C1 segment of cervical spinal cord (tissue), 14 donors: ENCODE measurements around the gene FBXL5.

Source experiments
- DNase-seq, 14 donors: peaks; one replicate each; lab custom pipeline; 2025; lab: John Stamatoyannopoulos, UW

FBXL5 gene, protein sequence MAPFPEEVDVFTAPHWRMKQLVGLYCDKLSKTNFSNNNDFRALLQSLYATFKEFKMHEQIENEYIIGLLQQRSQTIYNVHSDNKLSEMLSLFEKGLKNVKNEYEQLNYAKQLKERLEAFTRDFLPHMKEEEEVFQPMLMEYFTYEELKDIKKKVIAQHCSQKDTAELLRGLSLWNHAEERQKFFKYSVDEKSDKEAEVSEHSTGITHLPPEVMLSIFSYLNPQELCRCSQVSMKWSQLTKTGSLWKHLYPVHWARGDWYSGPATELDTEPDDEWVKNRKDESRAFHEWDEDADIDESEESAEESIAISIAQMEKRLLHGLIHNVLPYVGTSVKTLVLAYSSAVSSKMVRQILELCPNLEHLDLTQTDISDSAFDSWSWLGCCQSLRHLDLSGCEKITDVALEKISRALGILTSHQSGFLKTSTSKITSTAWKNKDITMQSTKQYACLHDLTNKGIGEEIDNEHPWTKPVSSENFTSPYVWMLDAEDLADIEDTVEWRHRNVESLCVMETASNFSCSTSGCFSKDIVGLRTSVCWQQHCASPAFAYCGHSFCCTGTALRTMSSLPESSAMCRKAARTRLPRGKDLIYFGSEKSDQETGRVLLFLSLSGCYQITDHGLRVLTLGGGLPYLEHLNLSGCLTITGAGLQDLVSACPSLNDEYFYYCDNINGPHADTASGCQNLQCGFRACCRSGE

GRCh38 chr4:15655223-15656037 lies at the start of gene FBXL5:
FBXL5 (minus strand) TSS chr4:15655357; CDS start chr4:15655287, 70 bp downstream.
- peak; percentile 52 to 89 (median 76) for DNase-seq

DNA sequence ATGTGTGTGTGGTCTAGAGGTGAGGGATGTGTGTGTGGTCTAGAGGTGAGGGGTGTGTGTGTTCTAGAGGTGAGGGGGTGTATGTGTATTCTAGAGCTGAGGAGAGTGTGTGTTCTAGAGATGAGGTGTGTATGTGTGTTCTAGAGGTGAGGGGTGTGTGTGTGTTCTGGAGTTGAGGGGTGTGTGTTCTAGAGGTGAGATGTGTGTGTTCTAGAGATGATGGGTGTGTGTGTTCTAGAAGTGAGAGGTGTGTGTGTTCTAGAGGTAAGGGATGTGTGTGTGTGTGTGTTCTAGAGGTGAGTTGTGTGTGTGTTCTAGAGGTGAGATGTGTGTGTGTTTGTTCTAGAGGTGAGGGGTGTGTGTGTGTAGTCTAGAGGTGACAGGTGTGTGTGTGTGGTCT lies 49.0 kb upstream of the FBXL5 start:
- DNase-seq, result no peak

GRCh38 chr4:15703439-15703838 lies 48.3 kb upstream of the FBXL5 start:
- DNase-seq, result no peak

- DNase-seq, result peak in 10 of 14 donors; percentile 6 to 78 (median 22)
Measured at GRCh38 chr4:15702941-15703403, 47.8 kb upstream of the FBXL5 start, which contains the start of gene BST1. BST1 (plus strand) TSS chr4:15703065; CDS start chr4:15703145, 80 bp downstream.

GRCh38 chr4:15696866-15697265 lies 41.7 kb upstream of the FBXL5 start:
- no peak for DNase-seq

- no peak for DNase-seq
Measured at GRCh38 chr4:15695729-15696128, 40.6 kb upstream of the FBXL5 start.

GRCh38 chr4:15695240-15695699 lies 40.1 kb upstream of the FBXL5 start:
- DNase-seq, result no peak

DNA sequence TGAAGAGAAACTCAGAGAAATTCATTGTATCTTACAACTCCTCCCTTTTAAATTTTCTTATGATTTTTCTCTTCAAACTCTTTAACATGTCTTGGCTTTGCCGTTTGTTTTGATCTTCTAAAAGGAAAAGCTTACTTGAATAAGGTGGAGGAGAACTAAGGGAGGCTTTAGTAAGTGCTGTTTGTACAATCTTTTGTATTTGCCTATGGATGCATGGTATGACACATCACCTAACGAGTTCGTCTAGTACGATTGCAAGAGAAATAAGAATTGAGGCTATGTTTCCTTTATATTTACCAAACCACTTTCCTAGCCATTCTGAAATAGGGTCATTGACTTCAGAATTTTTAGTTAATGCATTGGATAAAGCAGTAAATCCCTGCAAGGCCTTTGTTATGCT lies 39.3 kb upstream of the FBXL5 start:
- DNase-seq, result no peak

- no peak for DNase-seq
Measured at GRCh38 chr4:15692602-15693001, 37.4 kb upstream of the FBXL5 start.

GRCh38 chr4:15691346-15692135 lies 36.4 kb upstream of the FBXL5 start:
- DNase-seq, result peak in 1 of 14 donors; percentile 4

GRCh38 chr4:15690020-15690809 lies 35.1 kb upstream of the FBXL5 start:
- DNase-seq, result no peak

GRCh38 chr4:15689540-15689939 lies 34.4 kb upstream of the FBXL5 start:
- DNase-seq, result no peak

GRCh38 chr4:15688051-15688450 lies 32.9 kb upstream of the FBXL5 start:
- no peak for DNase-seq

DNA sequence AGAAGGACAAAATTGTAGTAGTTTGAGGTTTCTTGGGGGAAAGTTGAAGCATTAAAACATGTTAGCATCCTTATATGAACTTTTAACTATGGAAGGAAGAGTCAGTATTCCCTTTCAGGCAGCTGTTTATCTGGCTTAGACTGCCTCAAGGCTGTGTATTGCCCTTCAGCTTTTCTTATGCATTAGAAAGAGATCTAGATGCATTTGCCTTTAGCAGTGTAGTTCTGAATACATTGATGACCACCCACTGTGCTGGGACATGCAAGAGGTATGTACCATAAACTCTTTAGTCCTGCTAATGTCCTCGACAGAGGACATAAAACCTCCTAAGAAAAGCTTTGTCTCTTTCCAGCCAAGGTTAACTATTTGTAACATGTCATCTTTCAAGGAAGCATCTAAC lies 29.3 kb upstream of the FBXL5 start:
- DNase-seq, result no peak

- DNase-seq, result no peak
Measured at GRCh38 chr4:15683143-15683495, 28.0 kb upstream of the FBXL5 start.

DNA sequence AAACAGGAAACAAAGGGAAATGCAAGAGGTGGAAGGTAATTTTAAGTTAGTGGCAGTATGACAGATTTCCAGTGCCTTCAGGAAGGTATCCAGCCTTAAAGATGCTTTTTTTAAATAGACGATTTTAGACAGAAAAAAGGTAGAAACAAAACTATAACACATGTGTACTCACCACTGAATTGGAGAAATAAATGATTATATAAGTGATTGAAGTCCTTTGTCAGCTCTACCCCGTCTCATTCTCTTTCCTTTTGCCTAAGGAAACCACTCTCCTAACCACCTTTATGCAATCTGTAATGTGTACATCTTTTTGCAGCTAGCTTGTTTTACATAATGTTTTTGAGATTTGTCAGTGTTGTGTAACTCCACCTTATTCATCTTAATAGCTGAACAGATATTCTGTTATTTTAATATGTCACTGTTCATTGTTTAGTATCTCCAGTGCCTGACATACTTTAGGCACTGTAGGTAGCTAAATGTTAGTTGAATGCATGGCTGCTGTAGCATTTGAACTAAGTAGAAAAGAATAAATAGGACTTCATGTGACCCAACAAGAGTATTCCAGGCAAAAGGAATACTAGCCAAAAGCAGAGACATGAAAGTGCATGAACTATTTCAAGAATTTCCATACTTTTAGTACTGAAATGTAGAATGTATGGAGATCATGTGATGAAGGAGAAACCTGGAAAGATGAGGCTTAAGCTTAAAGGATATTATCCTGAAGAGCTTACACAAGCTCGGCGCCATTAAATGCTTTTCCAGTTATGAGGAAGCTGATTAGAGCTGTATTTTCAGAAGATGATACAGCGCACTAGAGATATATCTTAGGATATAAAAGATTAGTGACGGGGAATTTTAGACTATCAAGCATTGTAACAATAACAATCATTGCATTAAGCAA lies 27.3 kb upstream of the FBXL5 start:
- peak in 1 of 14 donors; percentile 40 for DNase-seq

GRCh38 chr4:15681372-15682241 lies 26.4 kb upstream of the FBXL5 start, which contains the start of gene FAM200B:
FAM200B (plus strand) TSS chr4:15681827; CDS start chr4:15686978, 5,151 bp downstream.
- peak; percentile 61 to 98 (median 96) for DNase-seq

- no peak for DNase-seq
Measured at GRCh38 chr4:15681067-15681371, 25.9 kb upstream of the FBXL5 start.
